Liver (tissue), 3 donors: ENCODE results near the gene SEC14L5.

ENCODE experiments used
- CTCF ChIP-seq: fragments of 150-350 bp; IDR thresholded peaks from 2 replicates; pipeline ENCODE4 v1.5.1; 2017; ENCODE audit warnings: improper control_type of control experiment, low read depth, low read length; ENCODE audit not compliant: missing input control
- GABPA ChIP-seq, 2 donors: IDR thresholded peaks in 1 of 2; conservative IDR thresholded peaks in 1 of 2; 2 replicates each; pipeline ENCODE4 v1.6.1; 2016; ENCODE audit warnings: antibody characterized with exemption in 2 of 2, mild to moderate bottlenecking in 1 of 2, moderate library complexity in 1 of 2
- HNF4A ChIP-seq, 2 donors: conservative IDR thresholded peaks; 2 replicates each; pipeline ENCODE4 v1.6.1; 2016; ENCODE audit warnings: antibody characterized with exemption in 2 of 2, mild to moderate bottlenecking in 2 of 2
- RAD21 ChIP-seq, 2 donors: IDR thresholded peaks; 2 replicates each; pipeline ENCODE4 v1.6.1; 2016; ENCODE audit warnings: antibody characterized with exemption in 2 of 2, mild to moderate bottlenecking in 2 of 2
- donor health status: healthy.
- donor health status: healthy.

GRCh38 chr16:5036228-5037156 lies 78.4 kb downstream of the SEC14L5 start:
- TF ChIP-seq CTCF, result no peak
- no peak for TF ChIP-seq HNF4A (conservative IDR thresholded peaks at IDR 0.05)
- TF ChIP-seq GABPA (IDR thresholded peaks at IDR 0.05 in 1 of 2, conservative IDR thresholded peaks at IDR 0.05 in 1 of 2), result no peak
- no peak for TF ChIP-seq RAD21 (IDR thresholded peaks at IDR 0.05)
